Measurements from ENCODE around the gene METRN.

The METRN gene

DNA sequence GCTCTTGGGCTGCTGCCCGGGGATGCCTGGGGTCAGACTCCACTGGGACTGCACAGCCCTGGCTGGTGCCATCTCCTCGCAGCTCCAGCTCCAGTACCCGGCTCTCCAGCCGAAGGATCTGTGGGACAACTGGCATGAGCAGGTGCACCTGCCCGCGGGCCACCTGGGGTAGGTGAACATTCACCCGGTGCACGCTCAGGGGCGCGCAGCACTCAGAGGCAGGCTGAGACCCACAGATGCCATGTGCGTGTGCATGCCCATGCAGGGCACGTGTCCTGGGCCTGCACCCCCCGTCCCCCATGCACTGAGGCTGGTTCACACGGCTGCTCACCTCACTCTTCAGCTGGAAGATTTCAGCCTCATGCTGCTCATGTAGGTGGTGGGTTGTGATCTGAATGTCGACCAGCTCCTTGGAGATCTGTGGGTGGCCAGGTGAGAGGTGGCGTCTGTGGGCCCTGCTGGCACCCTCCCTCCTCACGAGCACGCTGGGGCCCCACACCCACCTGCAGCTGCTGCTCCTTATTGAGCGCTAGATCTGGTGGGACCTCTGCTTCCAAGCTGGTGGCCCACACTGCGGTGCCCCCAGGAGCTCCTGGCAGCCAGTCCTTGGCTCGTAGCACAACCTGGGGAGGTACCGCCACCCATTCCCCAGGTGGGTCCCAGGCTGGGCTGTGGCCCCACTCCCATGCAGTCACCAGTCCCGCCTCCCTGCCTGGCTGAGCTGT lies 10.7 kb downstream of the METRN start:
- no peak for DNase-seq

DNA sequence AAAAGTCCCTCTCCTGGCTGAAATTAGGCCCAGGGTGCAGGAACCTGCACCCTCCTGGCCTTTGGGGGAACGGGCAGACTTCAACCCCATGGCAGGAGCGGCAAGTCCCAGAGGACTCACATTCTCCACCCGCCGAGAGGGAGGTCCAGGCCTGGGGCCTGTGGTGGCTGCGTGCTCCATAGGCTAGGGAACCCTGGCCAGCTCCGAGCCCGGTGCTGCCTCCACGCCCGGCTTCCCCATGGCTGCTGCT lies 11.2 kb downstream of the METRN start:
- DNase-seq: no peak

DNA sequence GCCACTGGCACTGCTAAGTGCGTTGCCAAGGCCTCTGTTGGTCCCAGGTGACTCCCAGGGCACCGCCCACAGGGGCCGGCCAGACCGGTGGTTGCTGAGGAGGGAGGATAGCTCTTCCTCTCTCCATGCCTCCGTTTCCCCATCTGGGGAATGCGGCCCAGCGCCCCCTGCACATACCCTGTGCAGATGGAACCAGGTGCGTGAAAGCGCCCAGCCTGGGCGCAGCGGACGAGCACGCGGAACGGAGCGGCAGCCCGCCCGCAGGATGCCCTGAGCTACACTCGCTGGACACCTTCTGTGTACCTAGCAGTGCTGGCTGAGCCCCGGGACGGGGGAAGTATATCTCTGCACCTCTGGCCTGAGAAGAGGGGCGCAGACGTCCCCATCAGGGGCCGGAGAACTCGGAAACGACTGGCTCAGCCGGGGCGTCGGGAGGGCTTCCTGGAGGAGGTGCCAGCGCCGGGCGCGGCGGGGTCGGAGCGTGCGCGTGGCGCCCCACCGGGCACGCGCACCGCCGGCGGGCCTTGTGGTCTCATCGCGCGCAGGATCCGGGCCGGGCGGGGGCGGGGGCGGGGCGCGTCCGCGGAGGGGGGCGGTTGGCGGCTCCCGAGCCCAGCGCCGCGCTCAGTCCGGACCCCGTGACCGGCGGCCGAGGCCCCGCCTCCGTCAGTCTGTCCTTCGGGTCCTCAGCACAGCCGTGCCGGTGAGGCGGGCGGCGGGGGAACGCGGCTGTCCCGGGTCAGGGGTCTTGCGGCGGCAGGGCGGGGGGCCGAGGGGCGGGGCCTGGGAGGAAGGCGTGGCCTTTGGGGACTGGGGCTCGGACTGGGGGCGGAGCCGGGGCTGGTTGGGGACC lies 11.7 kb downstream of the METRN start, which contains the start of the genes CCDC78 and HAGHL:
TSS of gene CCDC78 (minus strand) at position 6 of the 853 bp plus-strand sequence. CDS start 76 bp downstream, outside the sequence.
TSS of gene HAGHL (plus strand) at position 669 of the 853 bp plus-strand sequence. CDS start 404 bp downstream, outside the sequence.
- peak; percentile 86 for DNase-seq

DNA sequence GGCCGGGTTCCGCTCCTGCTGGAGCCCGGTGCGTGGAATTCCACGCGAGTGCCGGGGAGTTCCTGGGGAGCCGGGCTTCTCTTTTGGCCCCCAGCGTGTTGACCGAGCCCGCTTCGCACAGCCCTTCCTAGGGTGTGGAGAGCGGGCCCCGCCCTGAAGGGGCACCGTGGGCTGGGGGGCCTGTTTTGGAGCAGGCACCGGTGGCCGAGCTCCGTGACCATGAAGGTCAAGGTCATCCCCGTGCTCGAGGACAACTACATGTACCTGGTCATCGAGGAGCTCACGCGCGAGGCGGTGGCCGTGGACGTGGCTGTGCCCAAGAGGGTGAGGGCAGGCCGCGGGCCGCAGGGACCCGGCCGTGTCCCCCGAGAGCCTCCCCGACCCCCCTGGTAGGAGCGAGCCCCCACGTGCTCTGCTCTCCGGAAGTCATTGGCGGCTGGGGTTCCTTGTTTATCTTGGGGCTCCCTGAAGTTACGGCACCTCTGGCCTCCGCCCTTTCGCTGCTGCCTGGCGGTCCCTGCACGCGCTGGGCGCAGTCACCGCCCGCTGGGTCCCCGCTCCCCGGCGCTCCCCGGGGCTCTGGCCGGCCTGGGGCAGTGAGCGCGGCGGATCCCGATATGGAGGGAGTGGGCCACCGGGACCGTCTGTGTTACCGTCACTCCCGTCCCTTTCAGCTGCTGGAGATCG lies 12.5 kb downstream of the METRN start:
- DNase-seq: peak; percentile 68

DNA sequence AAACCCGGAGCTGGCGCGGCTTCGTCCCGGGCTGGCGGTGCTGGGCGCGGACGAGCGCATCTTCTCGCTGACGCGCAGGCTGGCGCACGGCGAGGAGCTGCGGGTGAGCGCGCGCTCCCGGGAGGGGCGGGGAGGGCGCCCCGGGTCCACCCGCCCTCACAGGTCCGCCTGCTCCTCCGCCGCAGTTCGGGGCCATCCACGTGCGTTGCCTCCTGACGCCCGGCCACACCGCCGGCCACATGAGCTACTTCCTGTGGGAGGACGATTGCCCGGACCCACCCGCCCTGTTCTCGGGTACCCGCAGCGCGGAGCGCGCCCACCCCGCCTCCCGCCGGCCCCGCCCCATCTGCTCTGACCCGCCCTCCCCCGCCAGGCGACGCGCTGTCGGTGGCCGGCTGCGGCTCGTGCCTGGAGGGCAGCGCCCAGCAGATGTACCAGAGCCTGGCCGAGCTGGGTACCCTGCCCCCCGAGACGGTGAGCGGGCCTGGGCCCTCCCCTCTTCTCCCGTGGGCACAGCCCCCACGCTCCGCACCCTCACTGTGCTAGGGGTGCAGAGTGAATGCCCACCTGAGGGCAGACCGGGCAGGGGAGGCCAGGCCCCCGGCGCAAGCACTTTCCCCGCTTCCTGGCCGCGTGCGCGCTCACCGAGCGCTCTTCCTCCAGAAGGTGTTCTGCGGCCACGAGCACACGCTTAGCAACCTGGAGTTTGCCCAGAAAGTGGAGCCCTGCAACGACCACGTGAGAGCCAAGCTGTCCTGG lies 13.4 kb downstream of the METRN start:
- DNase-seq: peak; percentile 86

DNA sequence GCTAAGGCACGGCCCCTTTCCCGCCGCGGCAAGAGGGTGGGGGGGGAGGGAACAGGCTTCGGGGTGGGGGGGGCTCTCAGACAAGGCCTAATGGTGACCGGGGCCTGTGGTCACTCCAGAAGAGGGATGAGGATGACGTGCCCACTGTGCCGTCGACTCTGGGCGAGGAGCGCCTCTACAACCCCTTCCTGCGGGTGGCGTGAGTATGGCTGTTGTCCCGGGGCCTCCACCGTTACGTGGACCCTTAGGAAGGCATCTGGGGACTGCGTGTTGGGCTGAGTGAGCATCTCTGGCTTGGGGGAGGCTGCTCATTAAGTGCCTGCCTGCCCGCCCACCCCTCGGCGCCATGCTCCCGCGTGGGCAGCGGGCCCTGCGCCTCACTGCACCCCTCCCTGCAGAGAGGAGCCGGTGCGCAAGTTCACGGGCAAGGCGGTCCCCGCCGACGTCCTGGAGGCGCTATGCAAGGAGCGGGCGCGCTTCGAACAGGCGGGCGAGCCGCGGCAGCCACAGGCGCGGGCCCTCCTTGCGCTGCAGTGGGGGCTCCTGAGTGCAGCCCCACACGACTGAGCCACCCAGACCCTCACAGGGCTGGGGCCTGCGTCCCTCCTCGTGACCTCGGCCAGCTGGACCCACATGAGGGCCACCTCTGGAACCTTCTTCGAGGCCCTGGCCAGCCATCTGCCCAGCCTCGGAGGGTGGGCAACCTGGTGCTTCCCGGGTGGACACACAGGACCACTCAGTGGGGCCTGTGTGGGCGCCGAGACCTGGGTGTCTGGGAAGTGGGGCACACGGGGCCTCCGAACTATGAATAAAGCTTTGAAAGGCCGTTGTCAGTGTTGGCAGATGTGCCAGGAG lies 14.2 kb downstream of the METRN start:
- no peak for DNase-seq

DNA sequence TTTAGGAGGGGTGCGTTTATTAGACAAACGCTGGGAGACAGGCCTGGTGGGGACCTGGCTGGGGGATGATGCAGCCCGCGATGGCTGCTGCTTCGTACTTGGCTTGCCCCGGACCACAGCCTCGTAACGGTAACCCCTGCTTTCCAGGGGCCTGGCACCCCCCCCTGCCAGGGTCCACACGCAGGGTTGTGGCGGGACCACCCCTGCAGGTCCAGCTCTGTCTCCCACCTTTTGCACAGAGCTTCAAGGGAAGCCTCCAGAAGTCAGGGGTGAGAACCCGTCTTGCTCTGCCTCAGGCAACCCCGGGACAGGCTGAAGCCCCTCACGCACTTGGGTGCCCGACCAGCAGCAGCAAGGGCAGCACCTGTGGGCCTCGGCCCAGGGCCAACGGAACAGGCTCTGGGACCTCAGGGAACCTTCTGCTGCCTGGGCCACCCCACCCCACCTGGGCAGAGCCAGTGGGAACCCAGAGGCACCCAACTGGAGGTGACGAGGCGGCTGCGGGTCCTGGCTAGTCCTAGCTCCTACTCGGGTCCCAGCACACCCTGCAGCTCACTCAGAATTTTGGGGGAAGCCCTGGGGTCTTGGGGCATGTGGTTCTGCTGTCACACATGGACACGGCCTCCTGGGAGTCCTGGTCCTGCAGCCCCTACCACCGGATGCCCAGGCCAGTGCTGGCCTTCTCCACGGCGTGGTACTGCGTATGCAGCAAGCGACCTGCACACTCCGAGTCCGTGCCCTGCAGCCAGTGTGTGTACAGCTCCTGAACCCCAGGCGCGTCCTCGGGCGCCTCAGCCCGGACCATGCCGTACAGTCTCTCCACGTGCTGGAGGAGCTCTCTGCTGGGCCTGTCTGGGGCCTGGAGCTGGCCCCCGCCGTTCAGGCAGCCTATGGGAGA lies 15.1 kb downstream of the METRN start:
- no peak for DNase-seq

DNA sequence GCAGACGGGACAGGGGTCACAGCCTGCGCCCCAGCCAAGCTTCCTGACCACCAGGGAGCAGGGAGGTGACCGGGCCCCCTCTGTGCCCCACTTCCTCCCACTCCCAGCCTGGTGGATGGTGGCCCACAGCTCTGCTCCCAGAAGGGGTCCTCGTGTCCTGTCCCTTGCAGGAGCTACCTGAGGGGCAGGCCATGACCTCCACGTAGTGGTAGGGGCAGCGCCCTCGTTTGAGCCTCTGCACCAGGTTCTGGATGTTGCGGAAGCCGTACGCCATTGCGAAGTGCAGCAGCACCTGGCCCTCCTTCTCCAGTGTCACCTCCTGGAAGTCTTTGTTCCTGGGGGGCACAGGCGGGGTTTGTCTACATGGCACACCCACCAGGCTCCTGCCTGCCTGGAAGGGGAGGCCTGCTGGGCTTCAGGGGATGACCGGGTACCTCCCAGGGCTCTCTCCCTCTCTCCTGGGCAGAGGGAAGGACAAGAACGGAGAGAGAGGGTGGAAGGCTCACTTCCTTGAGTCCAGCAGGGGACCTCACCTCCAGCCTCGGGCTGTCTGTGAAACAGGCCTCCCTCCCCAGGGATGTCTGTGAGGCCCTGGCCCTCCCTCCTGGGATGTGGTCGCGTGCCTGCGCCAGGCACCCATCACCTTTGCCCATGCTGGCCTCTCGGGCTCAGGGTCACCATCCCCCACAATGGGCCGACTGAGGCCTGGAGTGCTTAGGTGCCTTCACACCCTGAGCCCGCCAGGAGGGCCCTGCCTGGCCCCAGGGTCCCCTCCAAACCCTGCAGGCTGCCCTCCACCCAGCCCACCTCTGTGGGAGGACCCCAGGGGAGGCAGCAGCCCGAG lies 16.0 kb downstream of the METRN start:
- DNase-seq: no peak

DNA sequence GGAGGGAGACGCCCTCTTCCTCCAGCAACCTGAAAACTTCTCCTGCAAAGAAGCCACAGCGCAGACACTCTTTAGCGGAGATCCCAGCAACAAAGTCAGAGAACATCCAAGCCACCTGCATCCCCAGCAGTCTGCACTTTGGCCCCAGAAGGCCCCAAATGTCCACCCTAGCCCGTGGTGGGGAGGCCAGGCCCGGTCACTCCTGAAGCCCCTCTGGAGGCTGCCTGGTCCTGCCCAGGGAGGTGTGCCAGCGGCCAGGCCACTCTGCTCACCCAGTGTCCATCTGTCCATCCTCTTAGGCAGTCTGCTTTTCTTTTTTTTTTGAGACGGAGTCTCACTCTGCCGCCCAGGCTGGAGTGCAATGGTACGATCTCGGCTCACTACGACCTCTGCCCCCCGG lies 17.4 kb downstream of the METRN start:
- DNase-seq: no peak

DNA sequence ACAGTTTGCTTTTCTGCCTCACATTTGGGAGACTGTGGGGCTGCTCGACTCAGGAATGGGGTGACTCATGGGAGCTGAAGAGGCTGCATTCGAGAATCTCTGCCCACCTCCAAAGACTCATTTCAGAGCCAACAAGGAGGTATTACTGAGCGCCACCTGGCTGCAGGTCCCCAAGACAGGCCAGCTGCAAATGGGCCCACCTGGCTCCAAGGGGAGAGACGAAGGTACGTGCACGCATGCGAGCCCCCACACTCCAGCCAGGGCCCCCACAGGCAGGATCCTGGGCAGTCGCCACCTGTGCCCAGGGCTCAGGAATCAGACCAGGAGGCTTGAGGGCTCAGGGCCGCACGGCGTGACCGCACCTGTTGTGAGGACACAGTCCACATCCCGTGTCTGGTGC lies 18.0 kb downstream of the METRN start:
- DNase-seq: no peak

DNA sequence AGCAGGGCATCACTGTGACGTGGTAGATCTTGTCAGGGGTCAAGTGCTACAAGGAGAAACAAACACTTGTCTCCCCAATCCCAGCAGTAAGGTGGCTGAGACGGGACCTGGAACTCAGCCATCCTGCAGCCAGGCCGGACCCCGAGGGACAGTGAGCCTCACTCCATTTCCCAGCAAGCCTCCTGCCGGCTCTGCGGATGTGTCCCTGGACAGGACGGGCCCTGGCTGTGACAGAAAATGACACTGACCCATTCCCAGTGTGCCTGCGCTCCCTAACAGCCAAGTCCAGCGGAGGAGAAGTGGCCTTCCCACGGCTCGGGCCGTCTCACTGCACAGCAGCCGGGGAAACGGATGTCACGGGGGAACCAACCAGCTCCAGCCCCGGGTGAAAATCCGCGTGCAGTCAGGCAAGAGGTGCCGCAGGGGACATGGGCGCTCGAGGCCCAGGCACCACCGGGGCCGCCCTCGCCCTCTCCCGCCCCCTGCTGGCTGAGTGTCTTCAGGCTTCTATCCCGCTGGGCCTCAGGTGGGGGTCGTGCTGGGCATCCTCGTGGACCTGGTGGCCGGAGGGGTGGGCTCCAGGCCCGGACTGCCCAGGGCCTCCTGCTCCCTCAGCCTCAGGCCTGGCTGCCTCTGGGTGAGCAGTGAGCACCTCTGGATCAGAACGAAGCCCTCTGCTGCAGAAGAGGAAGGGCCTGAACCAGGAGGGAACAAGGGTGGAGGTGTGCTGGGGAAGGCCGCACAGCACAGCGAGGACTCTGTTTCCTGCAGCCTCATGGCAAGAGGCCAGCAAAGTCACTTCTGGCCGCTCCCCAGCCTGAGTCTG lies 18.7 kb downstream of the METRN start:
- peak; percentile 78 for DNase-seq

DNA sequence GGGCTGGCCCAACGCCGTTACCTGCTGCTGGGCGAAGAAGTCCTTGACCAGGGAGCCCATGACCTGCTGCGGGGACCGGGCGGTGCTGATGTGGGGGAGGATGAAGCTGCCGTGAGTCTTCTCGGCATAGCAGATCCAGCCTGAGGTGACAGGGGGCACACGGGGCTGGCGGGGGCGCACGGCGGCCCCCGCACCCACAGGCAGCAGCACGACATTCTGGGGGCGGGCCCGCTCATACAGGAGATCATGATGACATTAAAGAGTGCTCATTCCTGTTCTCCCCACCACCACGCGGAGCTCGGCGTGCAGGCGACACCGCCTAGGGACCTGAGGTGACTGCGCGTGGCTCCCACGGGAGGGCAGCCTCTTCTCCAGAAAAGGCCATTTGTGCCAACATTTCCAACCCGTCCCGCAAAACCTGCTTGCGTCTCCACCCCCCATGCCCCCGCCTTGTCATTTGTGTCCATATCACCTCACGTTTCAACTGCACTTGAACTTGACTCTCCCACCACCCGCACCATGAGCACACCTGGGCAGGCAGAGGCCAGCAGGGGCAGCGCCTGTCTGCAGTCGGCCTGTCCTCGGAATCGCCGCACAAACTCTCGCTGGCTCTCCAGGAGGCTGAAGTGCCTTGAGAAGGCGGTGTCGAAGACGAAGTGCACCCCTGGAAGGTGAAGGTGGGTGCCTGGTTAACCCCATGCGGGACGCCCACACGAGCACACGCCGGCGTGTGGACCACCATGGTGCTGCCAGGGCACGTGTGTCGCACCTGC lies 19.5 kb downstream of the METRN start:
- DNase-seq: no peak

DNA sequence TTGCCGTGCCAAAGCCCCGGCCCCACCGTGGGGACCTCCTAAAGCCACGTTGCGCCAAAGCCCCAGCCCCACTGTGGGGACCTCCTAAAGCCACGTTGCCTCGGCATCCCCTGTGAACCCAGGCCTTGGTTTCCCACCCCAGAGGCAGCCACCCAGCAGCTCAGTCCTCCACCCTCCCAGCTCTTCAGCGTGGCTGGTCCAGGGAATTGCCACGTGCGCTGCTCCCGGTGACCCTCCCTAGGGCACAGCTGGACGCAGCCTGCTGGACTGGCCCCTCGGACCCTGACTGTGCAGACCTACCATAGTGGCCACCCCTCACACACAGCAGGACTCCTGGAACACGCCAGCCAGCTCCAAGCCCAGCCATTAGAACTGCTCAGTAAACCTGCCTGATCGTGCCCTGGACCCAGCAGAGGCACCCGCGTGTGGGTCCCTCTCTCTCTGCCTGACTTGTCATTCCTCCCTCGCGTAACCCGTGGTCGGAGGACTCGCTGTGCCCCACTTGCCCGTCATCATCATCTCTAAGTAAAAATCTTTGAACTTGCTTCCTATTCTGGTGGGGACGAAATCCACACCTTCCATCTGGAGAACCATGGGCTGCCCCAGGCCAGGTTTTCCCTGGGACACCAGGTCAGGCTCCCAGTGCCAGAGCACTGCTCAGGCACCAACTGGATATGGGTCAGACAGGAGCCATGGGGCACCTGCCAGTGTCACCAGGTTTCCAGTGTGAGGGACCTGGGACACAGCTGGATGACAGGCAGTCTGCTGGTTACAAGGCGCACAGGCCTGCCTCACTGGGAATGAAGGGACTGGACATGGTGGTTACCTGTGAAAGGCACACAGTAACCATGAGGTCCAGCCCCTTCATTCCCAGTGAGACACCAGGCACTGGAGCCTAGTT lies 20.3 kb downstream of the METRN start:
- no peak for DNase-seq

DNA sequence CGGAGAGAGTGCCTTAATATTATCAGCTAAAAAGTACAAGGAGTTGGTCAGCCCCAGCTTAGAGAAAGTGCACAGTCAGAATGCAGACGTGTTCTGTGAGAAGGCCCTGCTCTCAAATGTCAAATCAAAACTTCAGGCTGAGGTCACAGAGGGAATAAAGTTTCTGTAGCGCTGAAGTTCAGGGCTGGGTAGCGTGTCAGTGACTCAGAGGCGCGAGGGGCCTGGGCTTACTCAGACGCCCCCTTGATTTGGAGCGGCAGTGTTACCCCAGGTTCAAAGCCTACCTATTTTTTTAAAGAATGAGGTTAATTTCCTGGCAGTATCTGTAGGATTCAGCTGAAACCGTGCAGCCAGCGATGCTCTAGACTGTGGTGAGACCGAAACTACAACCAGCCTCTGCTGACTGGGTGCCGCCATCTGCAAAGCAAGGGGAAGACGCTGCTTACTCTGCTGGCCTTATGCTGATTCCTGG lies 21.1 kb downstream of the METRN start:
- peak; percentile 75 for DNase-seq

DNA sequence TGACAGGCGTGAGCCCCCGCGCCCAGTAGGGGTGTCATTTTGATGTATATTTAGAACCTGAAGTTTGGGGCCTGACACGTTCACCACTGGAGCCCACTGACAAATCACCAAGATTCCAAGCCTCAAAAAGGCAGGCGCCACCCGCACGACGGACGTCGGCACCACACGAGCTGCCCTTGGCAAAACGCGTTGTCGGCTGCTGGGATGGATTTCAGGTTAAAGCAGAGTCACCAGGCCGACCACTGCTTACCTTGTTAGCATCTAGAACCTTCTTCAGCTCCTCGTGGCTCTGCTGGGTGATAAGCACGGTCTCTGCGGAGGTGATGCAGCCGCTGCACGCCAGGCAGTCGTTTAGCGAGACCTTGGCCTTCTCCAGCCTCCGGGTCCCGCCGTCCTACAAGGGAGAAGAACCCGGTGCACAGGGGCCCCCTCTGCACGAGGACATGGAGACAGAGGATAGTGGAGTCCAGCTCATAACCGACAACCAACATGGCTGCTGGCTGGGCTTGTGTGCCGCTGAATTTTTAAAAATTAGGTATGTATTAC lies 22.1 kb downstream of the METRN start:
- no peak for DNase-seq

All from activated effector memory CD4-positive, alpha-beta T cell treated with anti-CD3 and anti-CD28 coated beads, Interleukin-2, amount 50 U/mL, for 16 hours (primary cell).